Measurements from ENCODE around the gene TAF4B.
"Not testable (repeated sequence)": the region's sequence is repeated elsewhere in the genome, so short reads cannot be mapped to it uniquely, and the experiment has no call there.

Gene TAF4B

GRCh38 chr18:26238718-26239117, 12.5 kb downstream of the TAF4B start:
- not testable (repeated sequence) for DNase-seq (ENCODE audit: low read depth in 2 of 2)

DNA sequence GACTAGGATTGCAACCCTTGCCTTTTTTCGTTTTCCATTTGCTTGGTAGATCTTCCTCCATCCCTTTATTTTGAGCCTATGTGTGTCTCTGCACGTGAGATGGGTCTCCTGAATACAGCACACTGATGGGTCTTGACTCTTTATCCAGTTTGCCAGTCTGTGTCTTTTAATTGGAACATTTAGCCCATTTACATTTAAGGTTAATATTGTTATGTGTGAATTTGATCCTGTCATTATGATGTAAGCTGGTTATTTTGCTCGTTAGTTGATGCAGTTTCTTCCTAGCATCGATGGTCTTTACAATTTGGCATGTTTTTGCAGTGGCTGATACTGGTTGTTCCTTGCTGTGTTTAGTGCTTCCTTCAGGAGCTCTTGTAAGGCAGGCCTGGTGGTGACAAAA, 16.1 kb downstream of the TAF4B start:
- not testable (repeated sequence) for DNase-seq (ENCODE audit: low read depth in 2 of 2)

- DNase-seq (ENCODE audit: low read depth in 2 of 2): not testable (repeated sequence)
Observed at GRCh38 chr18:26245434-26245833, 19.2 kb downstream of the TAF4B start.

- DNase-seq (ENCODE audit: low read depth in 2 of 2): no peak
Observed at GRCh38 chr18:26252411-26252810, 26.2 kb downstream of the TAF4B start.

GRCh38 chr18:26254808-26255207, 28.6 kb downstream of the TAF4B start:
- DNase-seq (ENCODE audit: low read depth in 2 of 2): not testable (repeated sequence)

- DNase-seq (ENCODE audit: low read depth in 2 of 2): no peak
Observed at GRCh38 chr18:26255695-26256622, 29.7 kb downstream of the TAF4B start.

GRCh38 chr18:26258711-26259110, 32.5 kb downstream of the TAF4B start:
- no peak for DNase-seq (ENCODE audit: low read depth in 2 of 2)

GRCh38 chr18:26259416-26259815, 33.2 kb downstream of the TAF4B start:
- not testable (repeated sequence) for DNase-seq (ENCODE audit: low read depth in 2 of 2)

GRCh38 chr18:26262156-26262555, 35.9 kb downstream of the TAF4B start:
- no peak for DNase-seq (ENCODE audit: low read depth in 2 of 2)

DNA sequence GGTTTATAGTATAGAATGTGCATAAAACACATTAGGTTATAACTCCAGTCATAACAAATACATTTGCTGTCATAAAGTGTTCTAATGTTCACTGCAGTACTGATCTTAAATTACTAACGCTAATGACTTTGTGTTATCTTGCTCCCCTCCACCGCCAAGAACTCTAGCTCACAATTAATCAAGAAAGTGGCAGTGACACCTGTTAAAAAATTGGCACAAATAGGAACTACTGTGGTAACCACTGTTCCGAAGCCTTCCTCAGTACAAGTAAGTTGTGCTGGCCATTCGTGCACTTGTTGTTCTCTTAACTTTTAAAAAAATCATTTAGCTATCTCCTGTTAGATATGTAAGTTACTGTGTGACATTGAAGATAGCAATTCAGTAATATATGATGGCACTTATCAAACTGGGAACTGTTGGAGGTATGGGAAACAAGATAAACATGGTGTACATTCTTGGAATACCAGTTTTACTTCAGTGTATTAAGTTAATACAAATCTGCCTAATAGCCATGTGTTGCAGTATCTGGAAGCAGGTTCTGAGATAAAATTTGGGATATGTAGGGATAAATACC, 41.2 kb downstream of the TAF4B start:
- DNase-seq (ENCODE audit: low read depth in 2 of 2): no peak

DNA sequence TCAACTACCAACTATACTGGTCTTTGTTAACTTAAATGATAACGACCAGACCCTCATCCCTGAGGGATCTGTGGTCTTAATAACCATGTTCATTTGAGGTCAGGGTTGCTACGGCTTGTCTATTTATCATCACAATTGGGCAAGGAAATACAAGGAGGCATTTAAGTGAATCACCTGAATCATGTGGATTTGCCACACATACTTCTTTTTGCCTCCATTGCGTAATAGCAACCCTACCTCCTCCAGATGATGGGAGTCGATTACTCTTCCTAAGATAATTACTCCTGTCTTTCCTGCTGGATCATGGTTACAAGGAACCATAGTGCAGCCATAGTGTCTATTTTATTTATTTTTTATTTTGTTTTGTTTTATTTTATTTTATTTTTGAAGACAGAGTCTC, 42.2 kb downstream of the TAF4B start:
- DNase-seq (ENCODE audit: low read depth in 2 of 2): no peak

- DNase-seq (ENCODE audit: low read depth in 2 of 2): no peak
Observed at GRCh38 chr18:26271917-26272549, 45.8 kb downstream of the TAF4B start.

- DNase-seq (ENCODE audit: low read depth in 2 of 2): no peak
Observed at GRCh38 chr18:26277374-26277773, 51.1 kb downstream of the TAF4B start.

- no peak for DNase-seq (ENCODE audit: low read depth in 2 of 2)
Observed at GRCh38 chr18:26279428-26279827, 53.2 kb downstream of the TAF4B start.

GRCh38 chr18:26286008-26286407, 59.8 kb downstream of the TAF4B start:
- DNase-seq (ENCODE audit: low read depth in 2 of 2): no peak

DNA sequence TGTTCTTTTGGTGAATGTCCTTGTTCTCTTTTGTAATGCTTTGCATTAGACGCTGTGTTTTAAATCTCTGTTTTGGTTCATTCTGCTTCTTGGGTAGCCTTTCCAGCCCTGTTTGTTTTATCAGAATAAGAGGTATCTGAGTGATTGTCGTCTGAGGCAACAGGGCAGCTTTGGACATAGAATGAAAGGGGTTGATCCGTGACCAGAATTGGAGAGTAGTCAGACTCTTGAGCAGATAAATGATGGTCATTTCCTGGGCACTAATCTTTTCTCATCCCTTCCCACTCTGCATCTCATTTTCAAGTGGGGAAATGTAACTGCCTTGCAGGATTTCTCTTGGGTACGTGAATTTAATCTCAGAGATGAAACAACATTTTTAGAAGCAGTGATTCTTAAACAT, 61.4 kb downstream of the TAF4B start:
- DNase-seq (ENCODE audit: low read depth in 2 of 2): no peak

- no peak for DNase-seq (ENCODE audit: low read depth in 2 of 2)
Observed at GRCh38 chr18:26290385-26290784, 64.1 kb downstream of the TAF4B start.

DNA sequence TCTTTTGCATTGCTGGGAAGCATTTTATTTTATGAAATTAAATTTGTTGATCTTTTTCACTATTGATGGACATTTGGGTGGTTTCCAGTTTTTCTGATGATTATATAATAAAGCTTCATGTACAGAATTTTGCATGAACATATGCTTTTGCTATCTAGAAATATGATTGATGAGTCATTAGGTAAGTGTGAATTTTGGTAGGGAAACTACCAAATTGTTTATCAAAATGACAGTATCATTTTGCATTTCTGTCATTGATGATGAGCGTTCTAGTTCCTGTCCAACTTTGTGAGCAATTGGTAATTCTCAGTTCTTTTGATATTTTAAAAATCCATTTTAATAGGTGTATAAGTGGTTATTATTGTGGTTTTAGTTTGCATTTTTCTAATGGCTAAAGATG, 67.7 kb downstream of the TAF4B start:
- no peak for DNase-seq (ENCODE audit: low read depth in 2 of 2)

- DNase-seq (ENCODE audit: low read depth in 2 of 2): no peak
Observed at GRCh38 chr18:26298107-26298506, 71.9 kb downstream of the TAF4B start.

- DNase-seq (ENCODE audit: low read depth in 2 of 2): no peak
Observed at GRCh38 chr18:26301681-26302080, 75.4 kb downstream of the TAF4B start.

DNA sequence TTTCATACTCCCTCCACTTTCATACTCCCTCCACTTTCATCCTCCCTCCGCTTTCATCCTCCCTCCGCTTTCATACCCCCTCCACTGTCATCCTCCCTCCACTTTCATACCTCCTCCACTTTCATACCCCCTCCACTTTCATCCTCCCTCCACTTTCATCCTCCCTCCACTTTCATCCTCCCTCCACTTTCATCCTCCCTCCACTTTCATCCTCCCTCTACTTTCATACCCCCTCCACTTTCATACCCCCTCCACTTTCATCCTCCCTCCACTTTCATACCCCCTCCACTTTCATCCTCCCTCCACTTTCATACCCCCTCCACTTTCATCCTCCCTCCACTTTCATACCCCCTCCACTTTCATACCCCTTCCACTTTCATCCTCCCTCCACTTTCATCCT, 77.0 kb downstream of the TAF4B start:
- DNase-seq (ENCODE audit: low read depth in 2 of 2): not testable (repeated sequence)

GRCh38 chr18:26304511-26304910, 78.3 kb downstream of the TAF4B start:
- no peak for DNase-seq (ENCODE audit: low read depth in 2 of 2)
